NT2/D1 (cell line): ENCODE measurements around the gene TIRAP.

ENCODE experiments used
- DNase-seq: peaks from one replicate; pipeline ENCODE4 v3.0.0-alpha.2; 2011; ENCODE audit warnings: low read depth, low spot score
- H3K27me3 ChIP-seq: 2 replicates; pipeline ENCODE4 v1.6.0; 2011; ENCODE audit warnings: mild to moderate bottlenecking; ENCODE audit not compliant: insufficient read length, insufficient read depth
- H3K36me3 ChIP-seq: 2 replicates; pipeline ENCODE4 v1.6.1; 2011; ENCODE audit warnings: mild to moderate bottlenecking, low read length, mixed read lengths; ENCODE audit not compliant: insufficient read depth, insufficient read length
- H3K4me1 ChIP-seq: 2 replicates; pipeline ENCODE4 v1.5.1; 2011; ENCODE audit not compliant: insufficient read depth, insufficient read length
- H3K4me3 ChIP-seq: 2 replicates; pipeline ENCODE4 v1.5.1; 2011; ENCODE audit warnings: low read depth; ENCODE audit not compliant: insufficient read length
- H3K9ac ChIP-seq: 2 replicates; pipeline ENCODE4 v1.6.0; 2011; ENCODE audit warnings: low read depth; ENCODE audit not compliant: insufficient read length
- H3K9me3 ChIP-seq: 2 replicates; pipeline ENCODE4 v1.5.1; 2011; ENCODE audit warnings: mild to moderate bottlenecking, low read length; ENCODE audit not compliant: insufficient read depth
- SUZ12 ChIP-seq: IDR thresholded peaks from 2 replicates; pipeline ENCODE4 v1.6.1; 2011; ENCODE audit not compliant: insufficient read length, insufficient read depth; ENCODE audit errors: extremely low read depth
- YY1 ChIP-seq: IDR thresholded peaks from 2 replicates; pipeline ENCODE4 v1.6.1; 2011; ENCODE audit not compliant: insufficient read length, insufficient read depth
- ZNF274 ChIP-seq: IDR thresholded peaks from 2 replicates; pipeline ENCODE4 v1.6.1; 2011; ENCODE audit warnings: mild to moderate bottlenecking, low read depth, low read length

Gene TIRAP

GRCh38 chr11:126257764-126258163, 25.1 kb upstream of the TIRAP start:
- no peak for DNase-seq
- Histone ChIP-seq H3K4me1 (no peaks in the 10 kb centered on the region), H3K9me3 (no peaks in the 10 kb centered on the region), H3K4me3 (no peak overlapping the region), H3K27me3 (no peaks in the 10 kb centered on the region), H3K9ac (no peak overlapping the region), H3K36me3 (peaks cover 60% of the 10 kb centered on the region)
- TF ChIP-seq SUZ12 (no peak), ZNF274 (no peak)

- Histone ChIP-seq H3K4me3 (no peak overlapping the region), H3K27me3 (no peaks in the 10 kb centered on the region), H3K9me3 (no peaks in the 10 kb centered on the region), H3K9ac (no peak overlapping the region), H3K4me1 (no peaks in the 10 kb centered on the region), H3K36me3 (peaks cover 68% of the 10 kb centered on the region)
- TF ChIP-seq ZNF274 = no peak
- no peak for TF ChIP-seq YY1
- no peak for TF ChIP-seq SUZ12
- DNase-seq = no peak
Observed at GRCh38 chr11:126262216-126262615, 20.7 kb upstream of the TIRAP start.

DNA sequence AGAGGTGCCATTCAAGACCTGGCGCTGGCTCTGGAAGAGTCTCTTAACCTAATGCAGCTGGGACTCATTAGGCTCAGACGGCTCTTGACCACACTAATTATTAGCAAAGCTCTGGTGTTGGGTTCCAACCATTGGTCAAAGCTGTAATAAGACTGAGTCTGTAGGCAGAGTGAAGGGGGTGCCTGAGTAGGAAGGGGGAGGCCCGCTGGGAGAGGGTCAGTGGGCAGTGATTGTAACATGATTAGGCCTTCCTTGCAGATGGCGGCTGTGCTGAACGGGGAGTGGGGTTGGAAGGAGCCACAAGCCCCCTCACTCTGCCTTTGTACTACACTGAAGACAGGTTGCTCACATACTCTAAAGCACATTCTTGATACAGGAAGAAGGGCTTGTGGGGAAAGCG, 19.4 kb upstream of the TIRAP start:
- H3K36me3 ChIP-seq = peaks cover 69% of the 10 kb centered on the region
- no peak for TF ChIP-seq SUZ12
- TF ChIP-seq ZNF274 = no peak
- TF ChIP-seq YY1 = no peak
- no peak overlapping the region for H3K9ac ChIP-seq
- no peaks in the 10 kb centered on the region for H3K27me3 ChIP-seq
- no peaks in the 10 kb centered on the region for H3K4me1 ChIP-seq
- no peak for DNase-seq
- H3K9me3 ChIP-seq = no peaks in the 10 kb centered on the region
- no peak overlapping the region for H3K4me3 ChIP-seq

DNA sequence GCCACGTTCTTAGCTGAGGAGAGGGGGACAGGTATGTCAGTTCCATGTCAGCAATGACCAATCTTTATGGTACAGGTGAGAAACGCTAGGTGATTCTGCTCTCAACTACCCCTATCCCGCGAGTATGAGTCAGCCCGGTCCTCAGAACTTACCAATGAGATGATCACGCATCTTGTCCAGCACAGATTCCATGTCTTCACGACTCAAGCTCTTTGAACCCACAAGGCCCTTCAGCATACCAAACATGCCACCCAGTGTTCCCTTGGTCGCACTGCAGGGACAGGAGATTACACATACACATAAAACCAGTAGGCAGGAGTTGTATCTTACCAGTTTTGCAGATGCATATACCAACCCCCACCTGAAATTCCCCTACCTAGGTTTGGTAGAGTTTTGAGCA, 17.1 kb upstream of the TIRAP start:
- H3K9me3 ChIP-seq = no peaks in the 10 kb centered on the region

DNA sequence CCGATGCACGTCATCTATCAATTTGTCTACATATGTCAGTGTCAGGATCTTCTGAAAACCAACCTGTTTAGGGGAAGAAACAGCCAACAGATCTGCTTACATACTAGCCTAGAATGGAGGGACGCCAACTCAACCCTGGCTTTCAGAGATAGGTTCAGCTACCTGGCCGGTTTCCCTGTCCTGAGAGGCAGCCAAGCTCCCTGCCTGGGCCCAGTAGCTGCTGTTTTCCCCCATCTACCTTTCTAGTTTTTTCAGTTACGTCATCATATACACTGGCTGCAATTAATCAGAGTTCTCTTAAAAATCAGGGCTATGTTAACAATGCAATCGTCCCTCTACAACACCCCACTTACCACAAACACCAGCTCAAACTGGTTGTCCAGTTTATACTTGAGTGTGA, 15.2 kb upstream of the TIRAP start:
- Histone ChIP-seq H3K4me1 (no peaks in the 10 kb centered on the region), H3K36me3 (peaks cover 65% of the 10 kb centered on the region), H3K9me3 (no peaks in the 10 kb centered on the region), H3K27me3 (no peaks in the 10 kb centered on the region), H3K4me3 (peak overlapping the region; percentile 94), H3K9ac (peak overlapping the region; percentile 97)
- TF ChIP-seq SUZ12 = no peak
- DNase-seq = no peak

More for the DNA sequence above, 17.1 kb upstream of the TIRAP start:
- DNase-seq = no peak
- no peak overlapping the region for H3K4me3 ChIP-seq
- no peaks in the 10 kb centered on the region for H3K27me3 ChIP-seq
- no peaks in the 10 kb centered on the region for H3K4me1 ChIP-seq
- TF ChIP-seq SUZ12 (no peak), ZNF274 (no peak), YY1 (no peak)
- H3K9ac ChIP-seq = no peak overlapping the region
- peaks cover 68% of the 10 kb centered on the region for H3K36me3 ChIP-seq

GRCh38 chr11:126268361-126268707, 14.6 kb upstream of the TIRAP start:
- Histone ChIP-seq H3K9ac (peak overlapping the region; percentile 97), H3K9me3 (no peaks in the 10 kb centered on the region), H3K4me1 (no peaks in the 10 kb centered on the region), H3K4me3 (peak overlapping the region; percentile 94), H3K36me3 (peaks cover 65% of the 10 kb centered on the region), H3K27me3 (no peaks in the 10 kb centered on the region)
- no peak for DNase-seq
- TF ChIP-seq ZNF274 = no peak
- TF ChIP-seq SUZ12 = no peak
- no peak for TF ChIP-seq YY1

DNA sequence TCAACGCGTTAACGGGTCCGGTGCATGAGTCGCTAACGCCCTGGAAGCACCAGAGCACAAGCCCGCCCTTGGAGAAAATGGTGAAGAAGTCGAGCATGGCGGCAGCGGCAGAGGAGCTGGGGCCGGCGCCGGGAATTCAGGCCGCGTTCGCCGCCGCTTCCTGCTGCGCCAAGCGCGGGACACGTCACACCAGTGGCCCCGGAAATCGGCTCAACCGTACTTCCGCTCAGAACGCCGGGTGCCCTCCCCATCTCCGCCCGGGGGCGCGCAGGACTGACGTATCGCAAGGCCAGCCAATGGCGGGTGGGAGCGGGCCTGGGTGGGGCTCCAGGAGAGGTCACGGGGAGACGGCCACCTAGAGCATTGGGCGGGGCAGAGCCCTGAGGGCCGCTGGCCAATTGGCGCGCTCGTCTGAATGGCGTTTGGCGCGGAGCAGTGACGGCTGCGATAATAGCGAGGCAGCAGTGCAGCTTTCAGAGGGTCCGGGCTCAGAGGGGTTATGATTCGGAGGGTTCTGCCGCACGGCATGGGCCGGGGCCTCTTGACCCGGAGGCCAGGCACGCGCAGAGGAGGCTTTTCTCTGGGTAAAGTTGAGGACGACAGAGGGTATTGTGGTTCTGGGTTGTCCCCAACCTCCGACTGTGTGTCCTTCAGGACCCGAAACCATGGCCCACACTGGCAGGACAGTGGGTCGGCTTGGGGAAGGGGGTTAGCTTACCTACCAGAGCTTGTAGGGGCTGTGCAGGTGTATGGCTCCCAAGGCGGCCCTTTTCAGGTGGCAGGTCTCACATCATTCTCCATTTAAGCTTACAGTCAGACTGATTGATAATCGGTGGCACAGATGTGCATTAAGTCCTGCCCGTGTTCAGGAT, 13.9 kb upstream of the TIRAP start, which contains the start of the genes FOXRED1 and SRPRA:
Gene FOXRED1 (plus strand): TSS at position 447 of the 872 bp plus-strand sequence. CDS start 53 bp downstream, at position 500.
Gene SRPRA (minus strand): TSS at position 188 of the 872 bp plus-strand sequence. CDS start 91 bp downstream, at position 97.
- H3K36me3 ChIP-seq = peaks cover 65% of the 10 kb centered on the region
- DNase-seq = peak; percentile 98

More for the DNA sequence above, 13.9 kb upstream of the TIRAP start, which contains the start of the genes FOXRED1 and SRPRA:
- H3K4me1 ChIP-seq = no peaks in the 10 kb centered on the region
- no peaks in the 10 kb centered on the region for H3K27me3 ChIP-seq
- H3K9me3 ChIP-seq = no peaks in the 10 kb centered on the region
- TF ChIP-seq ZNF274 (no peak), SUZ12 (no peak), YY1 (no peak)
- H3K4me3 ChIP-seq = peak within 1 kb of the TSS; percentile 94
- H3K9ac ChIP-seq = peak within 1 kb of the TSS; percentile 97
